NCI-H82 treated with DMSO at 0.1 percent for 48 hours (cell line): ENCODE results near the gene IFI30.
A peak's percentile ranks its signal among the peaks of the same experiment; 100 is the strongest.

ENCODE experiments used
- DNase-seq: peaks from one replicate; lab custom pipeline; 2025; ENCODE audit not compliant: unreplicated experiment; lab: John Stamatoyannopoulos, UW

The IFI30 gene

DNA sequence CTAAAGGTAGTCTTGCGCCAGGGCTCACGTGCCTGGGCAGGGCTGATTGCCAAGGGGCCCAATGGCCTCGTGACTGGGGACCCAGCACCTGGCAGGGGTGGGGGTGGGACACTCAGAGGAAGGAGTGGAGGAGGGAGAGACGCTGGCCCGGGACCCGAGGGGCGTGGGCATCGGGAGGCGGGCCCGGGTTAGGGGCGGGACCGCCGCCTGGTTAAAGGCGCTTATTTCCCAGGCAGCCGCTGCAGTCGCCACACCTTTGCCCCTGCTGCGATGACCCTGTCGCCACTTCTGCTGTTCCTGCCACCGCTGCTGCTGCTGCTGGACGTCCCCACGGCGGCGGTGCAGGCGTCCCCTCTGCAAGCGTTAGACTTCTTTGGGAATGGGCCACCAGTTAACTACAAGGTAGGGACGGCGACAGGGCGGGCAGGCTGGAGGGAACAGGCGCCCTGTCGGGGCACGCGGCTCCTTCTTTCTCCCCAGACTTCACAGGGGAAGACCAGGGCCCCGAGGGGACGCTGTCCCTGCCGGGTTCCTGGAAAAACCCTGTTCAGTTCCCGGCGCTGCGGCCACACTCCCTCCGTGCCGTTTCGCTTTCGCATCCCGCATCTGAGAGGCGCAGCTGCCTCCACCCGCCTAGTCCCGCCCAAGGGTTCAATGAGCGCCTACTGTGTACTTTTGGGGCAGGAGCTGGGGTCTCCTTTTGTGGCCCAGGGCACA lies at the start of gene IFI30:
Gene IFI30 (plus strand): TSS at position 242 of the 717 bp plus-strand sequence. CDS start 29 bp downstream, at position 271.
- DNase-seq: peak; percentile 54

DNA sequence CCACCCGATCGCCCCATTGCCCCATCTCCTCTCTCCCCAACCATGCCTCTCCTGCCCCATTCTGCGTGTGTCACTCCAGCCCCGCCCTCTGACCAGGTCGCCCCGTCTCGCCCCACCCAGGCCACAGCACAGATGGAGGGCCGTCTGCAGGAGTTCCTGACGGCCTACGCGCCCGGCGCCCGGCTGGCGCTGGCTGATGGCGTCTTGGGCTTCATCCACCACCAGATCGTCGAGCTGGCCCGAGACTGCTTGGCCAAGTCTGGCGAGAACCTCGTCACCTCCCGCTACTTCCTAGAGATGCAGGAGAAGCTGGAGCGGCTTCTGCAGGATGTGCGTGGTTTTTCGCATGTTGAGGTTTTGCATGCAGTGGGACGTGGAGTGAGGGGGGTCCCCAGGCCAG lies 49.8 kb upstream of the IFI30 start:
- no peak for DNase-seq

DNA sequence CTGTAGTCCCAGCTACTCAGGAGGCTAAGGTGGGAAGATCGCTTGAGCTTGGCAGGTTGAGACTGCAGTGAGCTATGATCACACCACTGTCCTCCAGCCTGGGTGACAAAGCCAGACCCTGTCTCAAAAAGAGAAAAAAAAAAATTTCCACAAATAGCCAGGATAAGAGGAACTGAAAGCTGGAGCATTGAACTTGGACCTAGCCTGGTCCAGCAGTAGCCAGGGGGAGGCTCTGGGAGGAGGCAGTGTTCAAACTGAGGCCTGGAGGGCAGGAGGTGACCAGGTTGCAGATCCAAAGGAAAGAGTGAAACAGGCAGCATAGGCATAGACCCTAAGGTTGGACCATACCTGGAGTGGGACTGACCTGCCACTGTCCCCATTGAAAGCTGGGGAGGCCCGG lies 47.5 kb upstream of the IFI30 start:
- no peak for DNase-seq

DNA sequence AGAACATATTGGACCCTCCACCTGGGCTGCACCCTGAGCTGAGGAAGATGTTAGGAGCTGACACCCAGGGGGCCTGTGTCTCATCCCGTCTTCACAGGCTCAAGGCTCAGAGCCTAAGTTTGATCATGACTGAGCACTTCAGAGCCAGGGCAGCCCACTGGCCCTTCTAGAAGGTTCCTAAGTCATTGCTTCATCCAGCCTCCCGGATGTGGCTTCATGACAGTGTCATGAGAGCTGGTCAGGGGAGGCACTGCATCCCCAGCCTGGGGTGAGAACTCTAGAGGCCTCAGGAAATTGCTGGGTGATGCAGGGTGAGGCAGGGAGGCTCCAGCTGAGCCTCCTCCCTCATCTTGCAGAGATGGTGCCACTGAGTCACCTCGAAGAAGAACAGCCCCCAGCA lies 45.6 kb upstream of the IFI30 start:
- no peak for DNase-seq

DNA sequence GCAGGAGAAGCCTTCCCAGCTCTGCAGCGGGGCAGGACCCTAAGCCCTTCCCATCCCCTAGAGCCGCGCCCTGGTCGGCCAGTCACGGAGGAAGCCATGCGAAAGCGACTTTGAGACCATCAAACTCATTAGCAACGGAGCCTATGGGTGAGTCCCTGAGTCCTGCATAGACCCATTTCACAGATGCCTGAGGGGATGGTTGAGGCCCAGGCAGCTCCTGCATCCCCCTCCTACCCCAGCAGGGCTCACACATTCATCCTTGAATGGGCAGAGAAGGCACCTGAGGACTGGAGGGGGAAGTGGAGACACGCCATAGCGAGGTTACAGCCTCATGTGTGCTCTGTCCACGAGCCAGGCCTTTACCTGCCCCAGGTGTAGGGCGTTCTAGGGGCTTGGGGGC lies 44.8 kb upstream of the IFI30 start:
- DNase-seq: no peak

DNA sequence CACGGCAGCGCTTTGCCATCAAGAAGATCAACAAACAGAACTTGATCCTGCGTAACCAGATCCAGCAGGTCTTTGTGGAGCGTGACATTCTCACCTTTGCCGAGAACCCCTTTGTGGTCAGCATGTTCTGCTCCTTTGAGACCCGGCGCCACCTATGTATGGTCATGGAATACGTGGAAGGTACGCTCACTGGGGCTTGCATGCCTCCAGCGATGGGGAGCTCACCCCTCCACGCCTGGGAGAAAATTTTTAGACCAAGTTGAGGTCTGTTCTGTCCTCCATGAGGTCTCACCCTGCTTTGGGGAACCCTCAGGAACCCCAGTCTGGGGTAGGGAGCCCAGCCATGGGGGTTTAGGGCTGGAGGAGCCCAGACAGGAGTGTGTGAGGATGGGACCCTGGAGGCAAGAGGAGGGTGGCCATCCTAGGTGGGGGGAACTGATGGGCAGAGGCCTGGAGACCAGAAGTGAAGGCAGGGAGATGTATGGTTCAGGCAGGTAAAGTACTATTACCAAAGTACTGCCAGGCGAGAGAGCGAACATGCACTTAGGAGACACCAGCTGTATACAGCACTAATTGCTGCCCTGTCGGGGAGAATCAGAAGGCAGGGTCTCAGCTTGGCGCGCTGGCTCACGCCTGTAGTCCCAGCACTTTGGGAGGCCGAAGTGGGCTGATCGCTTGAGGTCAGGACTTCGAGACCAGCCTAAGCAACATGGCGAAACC lies 42.9 kb upstream of the IFI30 start:
- no peak for DNase-seq

DNA sequence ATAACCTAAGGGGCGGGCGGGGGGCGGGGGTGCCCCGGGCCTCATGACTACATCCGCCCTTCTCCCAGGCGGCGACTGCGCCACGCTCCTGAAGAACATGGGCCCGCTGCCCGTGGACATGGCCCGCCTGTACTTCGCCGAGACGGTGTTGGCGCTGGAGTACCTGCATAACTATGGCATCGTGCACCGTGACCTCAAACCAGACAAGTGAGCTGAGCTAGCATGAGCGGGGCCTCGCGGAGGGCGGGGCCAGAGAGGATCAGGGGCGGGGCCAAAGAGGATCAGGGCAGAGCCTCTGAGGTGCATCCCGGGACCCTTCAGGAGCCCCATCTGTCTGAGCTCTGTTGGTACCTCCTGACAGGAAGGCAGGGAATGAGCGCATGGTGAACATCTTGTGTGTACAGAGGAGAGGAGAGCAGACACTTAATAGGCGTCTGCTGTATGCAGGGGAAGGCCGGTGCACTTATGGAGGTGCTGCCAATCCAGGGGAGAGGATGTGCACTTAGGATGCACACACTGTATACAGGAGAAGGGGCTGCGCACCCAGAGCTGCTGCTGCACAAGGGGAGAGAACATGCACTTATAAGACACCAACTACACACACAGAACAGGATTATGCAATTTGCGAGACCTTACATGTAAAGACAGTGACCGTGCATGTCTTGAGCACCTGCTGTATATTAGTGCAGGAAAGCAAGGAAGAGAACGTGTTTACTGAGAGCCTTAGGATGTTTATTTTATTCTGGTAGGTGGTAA lies 41.6 kb upstream of the IFI30 start:
- no peak for DNase-seq

DNA sequence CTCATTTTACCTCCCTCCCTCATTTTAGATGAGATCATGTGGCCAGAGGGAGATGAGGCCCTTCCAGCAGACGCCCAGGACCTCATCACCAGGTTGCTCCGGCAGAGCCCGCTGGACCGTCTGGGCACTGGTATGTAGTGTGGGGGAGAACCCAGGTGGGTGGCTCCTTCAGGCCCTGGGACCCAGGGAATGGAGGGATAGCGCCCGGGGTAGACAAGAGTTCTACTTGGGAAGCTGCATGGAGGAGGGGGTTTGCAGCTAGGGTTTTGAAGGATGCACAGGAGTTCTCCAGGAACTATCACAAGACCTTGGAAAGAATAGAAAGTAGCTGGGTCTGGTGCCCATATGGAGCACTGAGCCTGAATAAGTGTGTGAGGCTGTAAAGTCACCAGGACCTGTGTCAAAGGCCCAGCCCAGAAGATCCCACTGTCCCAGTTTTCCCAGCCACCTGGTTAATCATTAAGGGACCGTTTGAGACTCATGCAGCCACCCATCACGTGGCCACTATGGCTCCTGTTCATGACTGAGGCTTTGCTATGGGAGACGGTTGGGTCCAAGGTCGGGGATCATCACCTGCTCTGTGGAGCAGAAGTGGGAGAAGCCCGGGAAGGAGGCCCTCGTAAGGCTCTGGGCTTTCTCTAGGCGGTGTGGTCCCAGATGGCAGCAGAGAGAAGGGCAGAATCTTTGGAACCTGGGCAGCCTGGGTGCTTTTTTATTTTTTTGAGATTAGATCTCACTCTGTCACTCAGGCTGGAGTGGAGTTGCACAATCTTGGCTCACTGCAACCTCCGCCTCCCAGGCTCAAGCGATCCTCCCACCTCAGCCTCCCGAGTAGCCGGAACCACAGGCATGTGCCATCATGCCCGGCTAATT lies 37.7 kb upstream of the IFI30 start:
- no peak for DNase-seq

DNA sequence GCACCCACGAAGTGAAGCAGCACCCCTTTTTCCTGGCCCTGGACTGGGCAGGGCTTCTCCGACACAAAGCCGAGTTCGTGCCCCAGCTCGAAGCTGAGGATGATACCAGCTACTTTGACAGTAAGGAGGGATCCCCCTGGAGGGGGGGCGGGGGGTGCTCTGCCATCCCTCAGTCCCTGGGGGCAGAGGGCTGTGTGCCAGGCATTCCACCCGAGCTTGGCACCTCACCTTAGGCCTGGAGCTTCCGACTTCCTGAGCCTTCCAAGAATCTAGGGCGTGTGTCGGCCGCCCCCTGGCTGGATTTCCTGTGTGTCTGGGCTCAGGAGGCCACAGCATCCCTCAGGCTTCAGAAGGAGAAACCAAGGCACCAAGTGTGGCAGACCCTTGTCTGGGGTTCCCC lies 36.4 kb upstream of the IFI30 start:
- DNase-seq: no peak

DNA sequence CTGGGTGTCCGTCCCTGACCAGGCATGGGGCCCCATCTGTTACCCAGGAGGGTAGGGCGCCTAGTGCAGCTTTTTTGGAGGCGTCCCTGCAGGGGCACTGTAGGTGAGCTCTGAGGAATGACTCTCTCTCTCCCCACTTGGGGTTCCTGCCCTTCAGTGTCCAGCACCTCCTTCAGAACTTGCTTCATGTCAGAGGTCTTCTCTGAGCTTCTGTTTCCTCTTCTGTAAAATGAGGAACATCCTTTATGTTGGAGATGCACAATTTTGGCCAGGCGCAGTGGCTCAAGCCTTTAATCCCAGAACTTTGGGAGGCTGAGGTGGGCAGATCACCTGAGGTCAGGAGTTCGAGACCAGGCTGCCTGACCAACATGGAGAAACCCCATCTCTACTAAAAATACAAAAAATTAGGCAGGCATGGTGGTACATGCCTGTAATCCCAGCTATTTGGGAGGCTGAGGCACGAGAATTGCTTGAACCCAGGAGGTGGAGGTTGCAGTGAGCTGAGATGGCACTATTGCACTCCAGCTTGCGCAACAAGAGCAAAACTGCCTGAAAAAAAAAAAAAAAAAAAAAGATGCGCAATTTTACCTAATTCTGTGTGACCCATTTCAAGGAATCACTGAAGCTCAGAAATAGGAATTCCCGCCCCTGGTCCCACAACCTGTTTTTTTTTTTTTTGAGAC lies 35.8 kb upstream of the IFI30 start:
- no peak for DNase-seq

DNA sequence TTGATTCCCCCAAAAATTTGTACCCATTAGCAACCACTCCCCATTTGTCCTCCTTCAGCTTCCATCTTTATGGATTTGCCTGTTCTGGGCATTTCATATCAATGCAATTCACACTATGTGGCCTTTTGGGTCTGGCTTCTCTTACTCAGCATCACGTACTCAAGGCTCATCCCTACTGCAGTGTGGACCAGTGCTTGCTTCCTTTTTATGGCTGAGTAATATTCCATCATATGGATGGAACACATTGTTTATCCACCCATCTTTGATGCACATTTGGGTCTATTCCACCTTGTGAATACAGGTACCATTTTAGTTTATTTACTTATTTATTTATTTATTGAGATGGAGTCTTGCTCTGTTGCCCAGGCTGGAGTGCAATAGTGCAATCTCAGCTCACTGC lies 33.1 kb upstream of the IFI30 start:
- no peak for DNase-seq

DNA sequence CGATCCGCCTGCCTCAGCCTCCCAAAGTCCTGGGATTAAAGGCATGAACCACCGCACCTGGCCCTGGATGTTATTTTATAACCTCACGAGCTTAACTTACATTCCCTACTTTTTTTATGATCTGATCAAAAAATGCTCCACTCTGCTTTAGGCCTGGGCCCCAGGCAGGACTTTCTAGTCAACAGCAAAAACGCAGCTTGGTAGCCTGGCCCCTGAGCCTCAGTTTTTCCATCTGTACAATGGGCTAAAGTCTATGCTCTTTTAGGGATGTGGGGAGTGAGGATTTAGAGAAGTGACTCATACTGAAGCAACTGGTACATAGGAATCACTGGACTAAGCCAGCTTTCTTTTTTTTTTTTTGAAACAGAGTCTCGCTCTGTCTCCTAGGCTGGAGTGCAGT lies 32.6 kb upstream of the IFI30 start:
- DNase-seq: no peak

DNA sequence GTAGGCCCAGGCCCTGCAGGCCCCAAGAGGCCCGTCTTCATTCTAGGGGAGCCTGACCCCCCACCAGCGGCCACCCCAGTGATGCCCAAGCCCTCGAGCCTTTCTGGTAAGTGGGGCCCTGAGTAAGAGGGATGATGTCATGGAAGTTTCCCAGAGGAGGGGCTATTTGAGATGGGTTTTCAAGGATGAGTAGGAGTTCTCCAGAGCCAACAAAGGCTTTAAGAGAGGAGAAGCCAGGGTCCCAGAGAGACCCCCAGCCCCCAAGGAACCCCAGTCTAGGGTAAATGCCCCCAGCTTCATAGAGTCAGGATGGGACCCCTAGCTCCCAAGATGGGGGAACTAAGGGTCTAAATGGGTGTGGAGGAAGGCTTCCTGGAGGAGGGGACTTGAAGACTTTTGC lies 29.7 kb upstream of the IFI30 start:
- no peak for DNase-seq

DNA sequence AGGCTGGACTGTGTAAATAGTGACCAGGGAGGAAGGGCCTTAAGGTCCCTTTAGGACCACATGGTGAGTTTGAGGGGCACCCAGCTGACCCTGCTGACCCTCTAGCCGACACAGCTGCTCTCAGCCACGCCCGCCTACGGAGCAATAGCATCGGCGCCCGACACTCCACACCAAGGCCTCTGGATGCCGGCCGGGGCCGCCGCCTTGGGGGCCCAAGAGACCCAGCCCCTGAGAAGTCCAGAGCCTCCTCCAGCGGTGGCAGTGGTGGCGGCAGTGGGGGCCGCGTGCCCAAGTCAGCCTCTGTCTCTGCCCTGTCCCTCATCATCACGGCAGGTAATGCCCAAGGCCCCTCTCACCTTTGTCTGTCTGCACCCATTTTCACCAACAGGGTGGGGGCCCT lies 29.3 kb upstream of the IFI30 start:
- no peak for DNase-seq

DNA sequence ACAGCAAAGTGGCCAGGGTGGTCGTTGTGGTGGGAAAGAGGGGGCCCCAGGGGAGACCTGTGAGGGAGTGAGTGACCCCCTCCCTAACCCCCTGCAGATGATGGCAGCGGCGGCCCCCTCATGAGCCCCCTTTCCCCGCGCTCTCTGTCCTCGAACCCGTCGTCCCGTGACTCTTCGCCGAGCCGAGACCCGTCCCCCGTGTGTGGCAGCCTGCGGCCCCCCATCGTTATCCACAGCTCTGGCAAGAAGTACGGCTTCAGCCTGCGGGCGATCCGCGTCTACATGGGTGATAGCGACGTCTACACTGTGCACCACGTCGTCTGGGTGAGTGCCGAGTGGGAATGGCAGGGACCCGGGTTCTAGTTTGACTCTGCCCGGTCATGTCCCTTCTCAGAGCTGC lies 28.7 kb upstream of the IFI30 start:
- DNase-seq: no peak

DNA sequence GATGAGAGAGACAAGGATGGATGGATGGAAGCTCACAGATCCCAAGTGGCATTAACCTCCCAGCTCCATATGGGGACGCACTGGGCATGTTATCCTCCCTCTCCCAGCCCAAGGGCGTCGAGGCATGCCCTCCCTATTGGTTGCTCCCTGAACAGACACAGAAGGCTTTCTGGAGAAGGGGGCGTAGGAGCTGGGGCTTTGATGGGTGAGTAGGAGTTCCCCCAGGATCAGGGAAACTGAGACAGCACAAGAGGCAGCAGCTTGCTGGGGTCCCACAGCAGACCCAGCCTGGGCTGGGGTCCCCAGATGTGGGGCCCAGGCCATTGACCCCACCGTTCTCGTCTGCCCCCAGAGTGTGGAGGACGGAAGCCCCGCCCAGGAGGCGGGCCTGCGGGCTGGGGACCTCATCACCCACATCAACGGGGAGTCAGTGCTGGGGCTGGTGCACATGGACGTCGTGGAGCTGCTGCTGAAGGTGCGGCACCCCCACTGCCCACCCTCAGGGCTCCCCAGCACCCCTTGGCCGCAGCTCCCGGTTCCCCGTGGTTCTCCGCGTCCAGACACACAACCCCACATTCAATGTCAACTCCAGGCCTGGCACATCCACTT lies 28.1 kb upstream of the IFI30 start:
- no peak for DNase-seq

DNA sequence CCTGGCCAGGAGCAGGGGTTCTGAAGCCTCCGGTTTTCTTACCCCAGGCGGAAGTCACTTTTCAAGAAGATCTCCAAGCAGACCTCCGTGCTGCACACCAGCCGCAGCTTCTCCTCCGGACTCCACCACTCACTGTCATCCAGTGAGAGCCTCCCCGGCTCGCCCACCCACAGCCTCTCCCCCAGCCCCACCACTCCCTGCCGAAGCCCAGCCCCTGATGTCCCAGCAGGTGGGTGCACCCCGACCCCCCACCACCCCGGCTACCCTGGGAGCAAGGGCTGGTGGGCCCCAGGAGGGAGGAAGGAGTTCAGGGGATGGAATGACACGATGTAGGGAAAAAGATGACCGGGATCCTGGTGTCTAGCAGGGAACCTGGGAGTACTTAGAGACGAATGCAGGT lies 26.2 kb upstream of the IFI30 start:
- no peak for DNase-seq

DNA sequence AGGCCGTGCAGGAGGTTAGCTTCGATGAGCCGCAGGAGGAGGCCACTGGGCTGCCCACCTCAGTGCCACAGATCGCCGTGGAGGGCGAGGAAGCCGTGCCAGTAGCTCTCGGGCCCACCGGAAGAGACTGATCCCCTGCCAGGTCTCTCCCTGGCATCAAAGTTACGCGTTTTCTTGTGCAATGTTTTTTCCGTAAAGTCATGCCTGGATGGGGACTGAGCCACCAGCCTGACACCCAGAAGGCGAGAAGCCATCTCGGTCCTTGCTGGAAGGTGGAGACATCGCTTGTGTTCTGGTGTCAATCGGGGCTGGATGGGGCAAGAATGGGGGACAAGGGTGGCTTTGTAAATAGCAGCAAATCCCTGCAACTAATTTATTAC lies 24.0 kb upstream of the IFI30 start:
- DNase-seq: no peak

DNA sequence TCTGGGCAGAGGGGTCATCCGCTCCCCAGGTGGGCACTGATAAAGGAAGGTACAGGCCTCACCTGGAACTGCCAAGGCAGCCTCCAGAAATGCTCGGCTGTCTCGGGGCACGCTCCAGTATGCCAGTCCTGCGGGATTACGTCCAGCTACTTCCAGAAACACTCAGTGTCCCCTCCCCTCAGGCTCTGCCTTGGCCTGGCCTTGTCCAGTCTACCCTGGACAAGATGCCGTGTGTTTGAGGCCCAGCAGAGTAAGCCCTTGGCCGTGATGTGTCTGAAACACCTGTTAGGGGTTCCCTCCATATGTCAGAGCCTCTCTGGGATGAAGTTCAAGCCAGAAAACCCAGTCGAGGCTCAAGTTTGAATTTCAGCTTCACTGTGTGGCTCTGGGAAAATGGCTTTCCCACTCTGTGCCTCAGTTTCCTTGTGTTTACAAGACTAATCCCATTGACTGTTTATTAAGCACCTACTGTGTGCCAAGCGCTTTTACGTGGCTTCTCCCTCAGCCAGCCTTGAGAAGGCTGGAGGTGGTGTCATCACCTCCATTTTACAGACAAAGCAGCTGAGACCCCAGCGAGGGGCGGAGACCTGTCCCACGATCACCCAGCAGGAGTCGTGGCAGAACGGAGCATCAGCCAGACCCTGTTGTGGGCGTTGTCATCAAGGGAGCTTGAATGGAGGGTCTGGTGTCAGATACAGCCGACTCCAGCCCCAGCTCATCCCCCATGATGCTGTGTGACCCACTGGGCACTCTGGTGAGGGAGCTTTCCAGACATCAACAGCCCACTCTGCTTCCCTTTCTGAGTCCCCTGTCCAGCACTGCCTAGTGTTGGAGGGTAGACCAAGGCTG lies 22.6 kb upstream of the IFI30 start:
- DNase-seq: no peak
